Thoracic aorta (tissue), 2 donors: Measurements from ENCODE around the gene PET100. TPM values are rescaled to one million over a fixed set of nuclear protein-coding genes. Genes with fewer than 3 reads are reported as not detected.
"Not testable (repeated sequence)": the region's sequence is repeated elsewhere in the genome, so short reads cannot be mapped to it uniquely, and the experiment has no call there.

Experiments used
- ATAC-seq: fragments of 150-250 bp; one replicate; pipeline ENCODE4 v1.8.0; 2017; ENCODE audit warnings: low read depth; ENCODE audit not compliant: insufficient number of reproducible peaks, low FRiP score
- DNase-seq: peaks from one replicate; pipeline ENCODE4 v3.0.0-alpha.2; 2020; ENCODE audit warnings: low spot score
- H3K27ac ChIP-seq, 2 donors: fragments of 200-600 bp; sonication (generic); 1 replicate in 1 of 2; 2 replicates in 1 of 2; pipeline ENCODE4 v1.5.1; 2016; ENCODE audit warnings: mild to moderate bottlenecking in 2 of 2, moderate library complexity in 2 of 2
- H3K27me3 ChIP-seq: fragments of 200-600 bp; sonication (generic); replicated peaks from 2 replicates; pipeline ENCODE4 v1.6.0; 2016; ENCODE audit warnings: mild to moderate bottlenecking; ENCODE audit not compliant: insufficient read depth
- H3K36me3 ChIP-seq: fragments of 200-600 bp; sonication (generic); one replicate; pipeline ENCODE4 v1.5.1; 2016
- H3K4me1 ChIP-seq, 2 donors: fragments of 200-600 bp; sonication (generic); 1 replicate in 1 of 2; 2 replicates in 1 of 2; pipeline versions ENCODE4 v1.5.1 to v1.6.0; 2016; ENCODE audit warnings: low read depth in 2 of 2, mild to moderate bottlenecking in 1 of 2; ENCODE audit not compliant: control insufficient read depth in 1 of 2
- H3K4me3 ChIP-seq: fragments of 200-600 bp; sonication (generic); 2 replicates; pipeline ENCODE4 v1.5.1; 2016; ENCODE audit warnings: mild to moderate bottlenecking
- H3K9me3 ChIP-seq: fragments of 200-600 bp; sonication (generic); 2 replicates; pipeline ENCODE4 v1.5.1; 2016
- total RNA-seq, 2 donors: library from RNA; depleted of rRNA; stranded (reverse); fragments of >200 nt; gene quantifications; one replicate each; pipeline versions ENCODE4 v1.1.0 to v1.2.3, GENCODE V29; 2016
- TF ChIP-seq, protein P1 (sequence below): fragments of 200-600 bp; sonication (generic); IDR thresholded peaks from one replicate; pipeline ENCODE4 v1.5.1; 2019; ENCODE audit warnings: antibody characterized with exemption

PET100 gene
- total RNA-seq, 2 donors from 2014 or later: 4.5 to 11.9 TPM

GRCh38 chr19:7641290-7642276 lies 12.0 kb downstream of the PET100 start:
- Histone ChIP-seq H3K27ac (no peak overlapping the region), H3K4me1 (no peaks in the 10 kb centered on the region), H3K36me3 (no peaks in the 10 kb centered on the region), H3K9me3 (no peaks in the 10 kb centered on the region), H3K27me3 (no peaks in the 10 kb centered on the region), H3K4me3 (no peak overlapping the region)
- DNase-seq: no peak
- TF ChIP-seq, protein P1, sequence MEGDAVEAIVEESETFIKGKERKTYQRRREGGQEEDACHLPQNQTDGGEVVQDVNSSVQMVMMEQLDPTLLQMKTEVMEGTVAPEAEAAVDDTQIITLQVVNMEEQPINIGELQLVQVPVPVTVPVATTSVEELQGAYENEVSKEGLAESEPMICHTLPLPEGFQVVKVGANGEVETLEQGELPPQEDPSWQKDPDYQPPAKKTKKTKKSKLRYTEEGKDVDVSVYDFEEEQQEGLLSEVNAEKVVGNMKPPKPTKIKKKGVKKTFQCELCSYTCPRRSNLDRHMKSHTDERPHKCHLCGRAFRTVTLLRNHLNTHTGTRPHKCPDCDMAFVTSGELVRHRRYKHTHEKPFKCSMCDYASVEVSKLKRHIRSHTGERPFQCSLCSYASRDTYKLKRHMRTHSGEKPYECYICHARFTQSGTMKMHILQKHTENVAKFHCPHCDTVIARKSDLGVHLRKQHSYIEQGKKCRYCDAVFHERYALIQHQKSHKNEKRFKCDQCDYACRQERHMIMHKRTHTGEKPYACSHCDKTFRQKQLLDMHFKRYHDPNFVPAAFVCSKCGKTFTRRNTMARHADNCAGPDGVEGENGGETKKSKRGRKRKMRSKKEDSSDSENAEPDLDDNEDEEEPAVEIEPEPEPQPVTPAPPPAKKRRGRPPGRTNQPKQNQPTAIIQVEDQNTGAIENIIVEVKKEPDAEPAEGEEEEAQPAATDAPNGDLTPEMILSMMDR: no peak
- ATAC-seq: no peak

DNA sequence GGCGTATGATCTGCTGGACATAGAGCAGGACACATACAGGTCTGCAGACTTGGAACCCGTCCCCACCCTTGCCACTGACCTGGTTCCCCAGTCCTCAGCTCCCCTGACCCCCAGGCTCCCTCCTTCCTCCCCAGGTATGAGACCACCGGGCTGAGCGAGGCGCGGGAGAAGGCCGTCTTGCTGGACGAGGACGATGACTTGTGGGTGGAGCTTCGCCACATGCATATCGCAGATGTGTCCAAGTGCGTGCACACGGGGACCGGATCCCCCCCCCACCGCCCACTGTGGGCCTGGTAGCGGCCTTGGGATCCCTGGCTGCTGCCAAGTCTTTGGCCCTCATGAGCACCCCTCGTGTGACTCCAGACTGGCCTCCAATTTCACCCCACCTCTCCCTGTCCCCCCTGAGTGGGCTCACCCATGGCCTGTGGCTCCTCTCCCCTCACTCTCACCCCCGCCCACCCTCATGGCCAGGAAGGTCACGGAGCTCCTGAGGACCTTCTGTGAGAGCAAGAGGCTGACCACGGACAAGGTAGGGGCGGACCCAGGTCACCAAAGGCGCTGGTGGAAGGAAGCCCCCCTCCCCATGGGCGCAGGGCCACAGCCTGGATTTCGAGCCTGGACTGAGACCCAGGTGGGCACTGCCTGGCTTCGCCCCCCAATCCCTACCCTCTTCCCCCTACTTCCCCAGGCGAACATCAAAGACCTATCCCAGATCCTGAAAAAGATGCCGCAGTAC lies 12.9 kb downstream of the PET100 start:
- no peak overlapping the region for H3K4me3 ChIP-seq
- no peak for DNase-seq
- TF ChIP-seq, protein P1: no peak
- no peaks in the 10 kb centered on the region for H3K27me3 ChIP-seq
- H3K9me3 ChIP-seq: no peaks in the 10 kb centered on the region
- no peak for ATAC-seq
- H3K4me1 ChIP-seq: no peaks in the 10 kb centered on the region
- no peaks in the 10 kb centered on the region for H3K36me3 ChIP-seq
- H3K27ac ChIP-seq: no peak overlapping the region

GRCh38 chr19:7643031-7643415 lies 13.4 kb downstream of the PET100 start:
- no peak for ATAC-seq
- H3K27me3 ChIP-seq: no peaks in the 10 kb centered on the region
- H3K9me3 ChIP-seq: no peaks in the 10 kb centered on the region
- no peak overlapping the region for H3K27ac ChIP-seq
- H3K4me1 ChIP-seq: no peaks in the 10 kb centered on the region
- no peak for DNase-seq
- H3K36me3 ChIP-seq: no peaks in the 10 kb centered on the region
- TF ChIP-seq, protein P1: no peak
- no peak overlapping the region for H3K4me3 ChIP-seq

DNA sequence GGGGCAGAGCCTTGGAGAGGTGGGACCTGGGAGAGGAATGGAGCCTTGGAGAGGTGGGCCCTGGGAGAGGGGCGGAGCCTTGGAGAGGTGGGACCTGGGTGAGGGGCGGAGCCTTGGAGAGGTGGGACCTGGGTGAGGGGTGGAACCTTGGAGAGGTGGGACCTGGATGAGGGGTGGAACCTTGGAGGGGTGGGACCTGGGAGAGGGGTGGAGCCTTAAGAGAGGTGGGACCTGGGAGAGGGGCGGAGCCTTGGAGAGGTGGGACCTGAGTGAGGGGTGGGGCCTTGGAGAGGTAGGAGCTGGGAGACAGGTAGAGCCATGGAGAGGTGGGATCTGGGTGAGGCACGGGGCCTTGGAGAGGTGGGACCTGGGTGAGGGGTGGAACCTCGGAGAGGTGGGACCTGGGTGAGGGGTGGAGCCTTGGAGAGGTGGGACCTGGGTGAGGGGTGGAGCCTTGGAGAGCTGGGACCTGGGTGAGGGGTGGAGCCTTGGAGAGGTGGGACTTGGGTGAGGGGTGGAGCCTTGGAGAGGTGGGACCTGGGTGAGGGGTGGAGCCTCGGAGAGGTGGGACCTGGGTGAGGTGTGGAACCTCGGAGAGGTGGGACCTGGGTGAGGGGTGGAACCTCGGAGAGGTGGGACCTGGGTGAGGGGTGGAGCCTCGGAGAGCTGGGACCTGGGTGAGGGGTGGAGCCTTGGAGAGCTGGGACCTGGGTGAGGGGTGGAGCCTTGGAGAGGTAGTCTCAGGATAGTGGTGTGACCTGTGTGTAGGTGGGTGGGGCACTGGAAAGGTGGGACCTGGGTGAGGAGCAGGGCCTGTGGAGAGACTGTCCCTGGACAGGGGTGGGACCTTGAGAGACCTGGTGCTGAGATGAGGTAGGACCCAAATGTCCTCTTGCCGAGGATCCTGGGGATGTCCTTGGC lies 14.3 kb downstream of the PET100 start:
- not testable (repeated sequence) for H3K36me3 ChIP-seq, H3K9me3 ChIP-seq, DNase-seq, H3K27me3 ChIP-seq, H3K4me1 ChIP-seq, ATAC-seq, H3K4me3 ChIP-seq, H3K27ac ChIP-seq

DNA sequence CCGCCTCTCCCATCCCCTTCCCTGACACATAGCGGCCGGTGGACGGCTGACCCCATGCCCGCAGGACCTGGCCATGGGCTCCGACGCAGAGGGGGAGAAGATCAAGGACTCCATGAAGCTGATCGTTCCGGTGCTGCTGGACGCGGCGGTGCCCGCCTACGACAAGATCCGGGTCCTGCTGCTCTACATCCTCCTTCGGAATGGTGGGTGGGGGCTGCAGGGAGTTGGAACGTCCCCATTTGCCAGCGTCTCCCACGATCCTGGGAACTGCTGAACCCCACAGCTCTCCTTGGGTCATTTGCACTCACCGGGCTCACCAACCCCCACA lies 14.9 kb downstream of the PET100 start:
- no peaks in the 10 kb centered on the region for H3K27me3 ChIP-seq
- DNase-seq: no peak
- no peaks in the 10 kb centered on the region for H3K9me3 ChIP-seq

More for the DNA sequence above, 14.9 kb downstream of the PET100 start:
- Histone ChIP-seq H3K4me3 (no peak overlapping the region), H3K4me1 (no peaks in the 10 kb centered on the region), H3K36me3 (no peaks in the 10 kb centered on the region), H3K27ac (no peak overlapping the region)
- TF ChIP-seq, protein P1: no peak
- ATAC-seq: no peak
